Stimulated activated CD8-positive, alpha-beta memory T cell treated with anti-CD3 and anti-CD28 coated beads, Interleukin-4, amount 100 ng/mL, for 48 hours (primary cell): Measurements from ENCODE around the gene FGD4.
A peak's percentile ranks its signal among the peaks of the same experiment; 100 is the strongest.

ENCODE experiments used
- DNase-seq: peaks from one replicate; pipeline ENCODE4 v3.0.0-alpha.2; 2020

FGD4 gene

GRCh38 chr12:32566663-32567295 lies 167.4 kb downstream of the FGD4 start:
- no peak for DNase-seq

DNA sequence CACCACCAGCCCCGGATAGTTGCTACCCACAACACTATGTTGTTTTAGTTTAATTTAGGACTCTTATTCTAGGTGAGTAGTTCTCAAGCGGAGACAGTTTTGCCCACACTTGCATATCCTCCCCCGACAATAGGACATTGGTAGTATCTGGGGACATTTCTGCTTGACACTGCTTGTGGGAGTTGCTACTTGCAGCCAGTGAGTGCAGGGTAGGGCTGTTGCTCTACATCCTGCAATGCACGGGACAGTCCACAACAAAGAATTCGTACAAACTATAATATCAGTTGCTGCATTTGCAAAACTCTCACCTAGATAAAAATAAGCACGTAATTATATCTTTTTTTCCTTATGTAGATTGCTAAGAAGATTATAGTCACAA lies 167.9 kb downstream of the FGD4 start:
- no peak for DNase-seq

- DNase-seq, result no peak
These were observed 168.9 kb downstream of the FGD4 start for GRCh38 chr12:32568228-32568627.

GRCh38 chr12:32569259-32569658 lies 169.9 kb downstream of the FGD4 start:
- DNase-seq, result no peak

- DNase-seq, result no peak
These were observed 175.2 kb downstream of the FGD4 start for GRCh38 chr12:32574585-32574984.

GRCh38 chr12:32577328-32577727 lies 178.0 kb downstream of the FGD4 start:
- DNase-seq, result no peak

- no peak for DNase-seq
These were observed 184.2 kb downstream of the FGD4 start for GRCh38 chr12:32583534-32583933.

- no peak for DNase-seq
These were observed 186.3 kb downstream of the FGD4 start for GRCh38 chr12:32585680-32586079.

- no peak for DNase-seq
These were observed 187.0 kb downstream of the FGD4 start for GRCh38 chr12:32586390-32586789.

- no peak for DNase-seq
These were observed 188.5 kb downstream of the FGD4 start for GRCh38 chr12:32587581-32588495.

- no peak for DNase-seq
These were observed 189.2 kb downstream of the FGD4 start for GRCh38 chr12:32588604-32589003.

DNA sequence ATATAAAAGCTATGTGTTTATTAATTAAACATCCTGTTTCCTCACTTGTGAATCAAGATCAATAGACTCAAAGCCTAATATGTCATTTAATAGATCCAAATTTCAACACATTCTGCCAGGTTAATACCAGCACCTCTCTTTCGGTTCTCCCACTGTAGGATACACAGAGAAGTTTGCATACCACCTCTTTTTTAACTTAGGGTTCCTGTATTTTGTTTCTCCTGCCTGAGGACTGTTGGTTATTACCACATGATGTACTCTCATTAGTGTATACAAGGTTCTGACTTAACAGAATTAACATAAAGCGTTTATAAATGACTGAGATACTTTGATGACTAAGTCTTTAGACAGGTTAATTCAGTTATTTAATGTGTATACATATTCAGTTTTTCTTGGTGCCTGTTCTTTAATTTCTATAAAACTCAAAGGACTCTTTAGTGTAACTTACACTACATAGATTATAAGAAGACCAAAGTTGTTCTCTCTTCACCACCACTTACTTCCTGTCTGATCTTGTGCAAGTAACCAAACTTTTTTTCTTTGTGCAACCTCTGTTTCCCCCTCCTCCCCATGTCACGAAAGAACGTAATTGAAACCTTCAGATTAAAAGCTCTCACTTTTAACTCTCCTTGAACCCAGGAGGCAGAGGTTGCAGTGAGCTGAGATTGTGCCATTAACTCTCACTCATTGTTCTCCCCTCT lies 190.0 kb downstream of the FGD4 start:
- DNase-seq, result no peak

DNA sequence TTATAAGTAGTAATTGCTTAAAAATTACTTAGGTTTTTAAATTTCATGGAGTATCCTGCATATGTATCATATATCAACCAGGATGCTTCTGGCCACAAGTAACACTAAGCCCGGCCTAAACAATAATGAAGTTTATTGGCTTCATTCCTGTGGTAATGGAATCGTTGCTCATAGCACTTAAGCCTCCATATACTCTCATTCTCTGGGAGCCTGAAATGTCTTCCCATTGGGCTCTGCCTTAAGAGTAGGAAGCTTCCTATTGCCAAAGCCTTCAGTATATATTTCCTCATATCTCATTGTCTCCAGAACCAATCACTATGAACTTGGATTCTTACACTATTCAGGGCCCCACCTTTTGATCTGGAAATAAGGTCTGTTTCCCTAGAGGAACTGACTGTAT lies 195.9 kb downstream of the FGD4 start:
- no peak for DNase-seq

DNA sequence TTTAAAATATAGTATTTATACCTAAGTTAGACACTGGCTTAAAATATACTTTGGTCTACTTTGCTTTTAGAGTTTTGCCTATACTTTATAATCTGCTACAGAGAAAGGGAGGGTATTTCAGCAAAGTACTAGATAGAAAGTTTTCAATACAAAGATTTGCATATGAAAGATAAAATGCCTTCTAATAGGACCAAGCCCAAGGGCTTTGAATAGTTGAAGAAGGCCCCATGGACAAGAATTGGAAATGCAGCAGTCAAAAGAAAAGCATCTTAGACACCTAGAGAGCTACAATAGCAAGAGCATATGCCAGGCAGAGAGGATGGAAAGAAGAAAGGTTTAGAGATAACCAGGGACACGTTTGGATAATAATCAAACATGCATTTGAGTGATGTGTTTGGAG lies 196.7 kb downstream of the FGD4 start:
- no peak for DNase-seq

- DNase-seq, result no peak
These were observed 199.3 kb downstream of the FGD4 start for GRCh38 chr12:32598688-32599087.

DNA sequence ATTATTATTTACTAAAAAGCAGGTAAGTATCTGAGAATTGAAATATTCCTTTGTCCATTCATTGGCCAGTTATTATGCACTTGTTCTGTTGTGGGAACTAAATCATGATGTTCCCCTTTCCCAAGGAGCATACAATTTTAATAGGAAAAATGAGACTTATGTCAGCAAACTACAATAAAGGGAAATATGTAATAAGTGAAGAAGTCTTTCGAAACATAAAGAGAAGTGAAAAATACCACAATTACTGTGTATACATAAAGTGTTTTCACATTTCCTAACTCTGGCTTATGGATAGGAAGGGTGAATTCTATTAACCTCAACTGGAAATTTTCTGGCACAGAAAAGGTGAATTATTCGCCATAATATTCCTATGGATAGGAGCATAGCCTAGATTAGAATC lies 201.3 kb downstream of the FGD4 start:
- DNase-seq, result no peak

DNA sequence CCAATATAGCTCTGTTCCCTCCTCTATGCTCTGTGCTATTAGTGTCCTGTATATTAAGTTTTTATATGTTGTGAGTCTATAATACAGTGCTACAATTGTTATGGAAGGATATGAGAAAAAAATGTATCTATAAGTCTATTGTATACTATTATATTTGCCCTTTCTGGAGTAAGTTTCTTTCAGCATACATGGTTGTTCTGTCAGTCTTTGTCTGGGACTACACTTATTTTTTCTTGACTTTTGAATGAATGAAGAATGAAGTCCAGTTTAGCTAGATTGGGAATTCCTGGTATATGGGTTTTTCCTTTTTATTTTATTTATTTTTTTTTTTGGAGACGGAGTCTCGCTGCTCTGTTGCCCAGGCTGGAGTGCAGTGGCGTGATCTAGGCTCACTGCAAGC lies 203.7 kb downstream of the FGD4 start:
- DNase-seq, result no peak

GRCh38 chr12:32603858-32604257 lies 204.5 kb downstream of the FGD4 start:
- DNase-seq, result peak; percentile 37

DNA sequence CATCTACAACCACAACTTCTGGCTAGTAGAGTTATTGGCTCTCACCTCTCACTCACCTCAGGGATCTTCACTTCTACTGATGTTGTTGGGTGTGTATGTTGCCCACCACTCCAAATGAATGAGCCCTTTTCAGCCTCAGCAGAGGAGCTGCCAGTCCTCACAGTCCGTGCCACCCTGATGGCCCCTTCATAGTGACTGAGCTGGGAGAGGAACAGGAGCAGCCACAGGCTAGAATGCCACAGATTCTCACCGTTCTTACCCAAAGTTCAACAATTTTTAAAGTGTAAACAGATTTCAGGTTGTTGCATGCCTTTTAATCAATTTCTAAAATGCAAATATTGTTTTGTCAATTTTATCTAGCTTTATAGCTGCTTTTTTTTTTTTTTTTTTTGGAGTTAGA lies 205.2 kb downstream of the FGD4 start:
- no peak for DNase-seq

DNA sequence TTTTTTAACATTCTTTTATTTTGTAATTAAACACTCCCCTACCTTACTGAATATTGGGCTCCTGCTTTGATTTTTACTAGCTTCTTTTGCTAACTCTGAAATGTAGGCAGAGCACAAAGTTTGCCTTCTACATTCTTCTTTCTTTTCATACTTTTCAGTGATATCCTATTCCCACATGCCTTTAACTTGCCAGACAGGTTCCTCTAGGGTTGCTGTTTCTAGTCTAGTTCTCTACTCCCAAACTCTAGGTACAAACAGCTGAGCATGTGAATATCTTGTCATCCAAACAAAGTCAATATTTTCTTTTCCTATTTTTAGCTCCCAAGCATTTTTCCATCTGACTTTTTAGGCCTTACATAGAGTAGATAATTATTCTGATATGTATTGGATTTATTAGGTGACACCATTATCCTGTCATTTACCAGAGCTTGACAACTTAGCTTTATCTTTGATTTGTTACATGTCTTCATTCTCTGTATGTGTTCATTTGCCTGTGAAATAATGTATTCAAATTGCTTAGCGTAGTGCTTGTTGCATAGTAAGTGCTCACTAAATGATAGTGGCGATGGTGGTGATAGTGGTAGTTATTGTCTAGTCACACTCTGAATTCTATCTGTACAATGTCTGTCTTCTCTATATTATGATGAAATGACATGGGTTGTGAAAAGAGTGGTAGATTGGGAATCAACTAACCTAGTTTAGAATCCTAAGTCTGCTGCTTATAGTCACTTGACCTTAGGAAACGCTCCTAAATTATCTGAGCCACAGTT lies 206.2 kb downstream of the FGD4 start:
- no peak for DNase-seq

DNA sequence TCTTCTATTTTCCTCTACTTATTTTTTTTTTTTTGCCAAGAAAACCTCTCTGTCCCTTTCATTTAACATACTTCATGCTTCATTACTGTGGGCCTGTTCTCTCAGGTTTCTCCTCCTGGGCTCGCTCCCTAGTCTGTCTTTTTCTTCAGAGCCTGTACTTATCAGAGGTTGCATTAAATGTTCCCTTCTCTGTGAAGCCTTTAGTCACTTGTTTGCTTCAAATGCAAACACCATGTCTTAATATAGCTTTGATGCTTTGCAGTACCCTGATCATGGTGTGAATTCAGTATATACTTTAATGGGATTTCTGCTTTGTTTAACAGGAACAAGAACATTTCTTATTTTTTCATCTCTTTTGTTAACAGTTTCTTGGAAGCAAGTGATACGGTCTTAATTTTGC lies 207.1 kb downstream of the FGD4 start:
- DNase-seq, result no peak

GRCh38 chr12:32609966-32610365 lies 210.6 kb downstream of the FGD4 start:
- DNase-seq, result no peak

DNA sequence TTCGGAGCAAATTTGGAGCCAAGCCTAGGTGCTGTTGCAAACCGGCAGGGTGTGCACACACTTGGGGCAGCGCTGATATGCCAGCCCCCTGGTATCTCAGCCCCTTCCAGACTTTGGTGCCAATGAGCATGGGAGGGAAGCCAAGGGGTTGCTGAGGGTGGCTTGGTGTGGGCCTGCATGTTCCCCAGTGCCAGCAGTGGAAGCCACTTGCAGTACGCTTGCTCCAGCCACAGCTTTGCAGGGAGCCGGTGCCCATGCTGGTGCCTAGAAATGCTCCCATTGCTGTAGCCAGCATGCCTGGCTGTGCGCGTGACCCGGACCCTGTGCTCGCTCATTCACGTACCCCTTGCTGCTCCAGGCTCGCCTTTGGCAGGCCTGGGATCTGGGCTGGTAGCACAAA lies 212.6 kb downstream of the FGD4 start:
- no peak for DNase-seq
